ENCODE results near the gene SLC15A4.

The SLC15A4 gene

DNA sequence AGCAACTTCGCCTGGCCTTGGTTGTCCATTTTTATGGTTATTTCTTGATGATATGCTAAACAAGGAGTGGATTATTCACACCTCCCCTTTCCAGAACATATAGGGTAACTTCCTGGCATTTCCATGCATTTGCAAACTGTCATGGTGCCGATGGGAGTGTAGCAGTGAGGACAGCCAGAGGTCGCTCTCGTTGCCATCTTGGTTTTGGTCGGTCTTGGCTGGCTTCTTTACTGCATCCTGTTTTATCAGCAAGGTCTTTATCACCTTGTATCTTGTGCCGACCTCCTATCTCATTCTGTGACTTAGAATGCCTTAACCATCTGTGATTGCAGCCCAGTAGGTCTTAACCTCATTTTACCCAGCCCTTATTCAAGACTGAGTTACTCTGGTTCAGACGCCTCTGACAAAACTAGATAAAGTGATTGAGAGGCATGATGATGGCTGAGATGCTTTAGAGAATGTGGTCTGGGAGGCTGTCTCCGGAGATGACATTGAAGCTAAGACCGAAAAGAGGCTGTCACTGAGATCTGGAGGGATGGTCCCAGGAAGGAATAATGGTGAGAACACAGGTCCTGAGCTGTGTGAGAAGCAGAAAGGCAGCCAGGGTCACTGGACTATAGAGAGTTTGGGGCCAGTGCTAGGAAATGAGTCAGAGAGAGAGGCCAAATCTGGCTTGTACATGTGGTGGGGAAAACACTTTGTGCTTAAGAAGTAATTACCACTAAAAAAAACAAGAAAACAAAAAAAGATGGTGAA lies 32.5 kb upstream of the SLC15A4 start:
- TF ChIP-seq ZC3H10 (CRISPR knock-in tag; IDR thresholded peaks at IDR 0.05) (no peak), ZNF8 (CRISPR knock-in tag; IDR thresholded peaks at IDR 0.05) (no peak), RARB (CRISPR knock-in tag; IDR thresholded peaks at IDR 0.05) (no peak), TCF4 (CRISPR knock-in tag; IDR thresholded peaks at IDR 0.05; ENCODE audit: borderline replicate concordance) (no peak), OSR1 (CRISPR knock-in tag; IDR thresholded peaks at IDR 0.05) (no peak), ZFP30 (CRISPR knock-in tag; IDR thresholded peaks at IDR 0.05) (no peak), GLIS3 (CRISPR knock-in tag; IDR thresholded peaks at IDR 0.05) (no peak), SNAI2 (CRISPR knock-in tag; IDR thresholded peaks at IDR 0.05) (no peak), TOX (CRISPR knock-in tag; IDR thresholded peaks at IDR 0.05; ENCODE audit: borderline replicate concordance) (no peak)
- no peak for ATAC-seq

DNA sequence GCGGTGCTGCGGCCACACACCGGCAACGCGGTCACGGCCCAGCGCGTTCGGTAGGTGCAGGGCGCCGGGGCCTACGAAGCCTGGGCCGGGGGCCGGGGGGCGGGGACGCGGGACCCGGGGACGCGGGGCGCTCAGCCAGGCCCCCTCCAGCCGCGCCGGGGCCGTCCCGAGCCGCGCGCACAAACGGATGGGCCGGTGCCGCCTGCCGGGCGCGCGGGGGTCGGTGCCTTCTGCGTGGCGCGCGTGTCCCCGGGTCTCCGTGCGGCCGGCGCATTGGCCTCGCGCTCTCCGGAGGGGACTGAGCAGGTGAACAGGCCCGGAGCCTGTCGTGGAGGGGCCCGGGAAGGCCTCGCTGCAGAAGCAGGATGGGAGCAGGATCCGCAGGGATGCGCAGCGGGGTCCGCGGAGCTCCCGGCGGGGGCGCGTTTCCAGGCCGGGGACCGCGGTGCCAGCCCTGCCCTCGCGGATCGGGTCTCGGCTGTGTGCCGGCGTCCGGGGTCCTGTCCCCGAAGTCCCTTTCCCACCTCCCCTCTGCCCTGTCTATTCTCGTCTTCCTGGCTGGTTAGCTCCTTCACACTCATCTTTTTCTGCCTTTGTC lies 29.9 kb upstream of the SLC15A4 start:
- no peak for ATAC-seq
- no peak for TF ChIP-seq TCF4 (CRISPR knock-in tag; IDR thresholded peaks at IDR 0.05; ENCODE audit: borderline replicate concordance)
- TF ChIP-seq BACH2 (CRISPR knock-in tag; IDR thresholded peaks at IDR 0.05; ENCODE audit: borderline replicate concordance): no peak
- no peak for TF ChIP-seq ZNF565 (CRISPR knock-in tag; conservative IDR thresholded peaks at IDR 0.05; ENCODE audit: low read depth)
- TF ChIP-seq ZNF8 (CRISPR knock-in tag; IDR thresholded peaks at IDR 0.05): no peak
- TF ChIP-seq SNAI2 (CRISPR knock-in tag; IDR thresholded peaks at IDR 0.05): no peak
- no peak for TF ChIP-seq CSDC2 (CRISPR knock-in tag; IDR thresholded peaks at IDR 0.05)

DNA sequence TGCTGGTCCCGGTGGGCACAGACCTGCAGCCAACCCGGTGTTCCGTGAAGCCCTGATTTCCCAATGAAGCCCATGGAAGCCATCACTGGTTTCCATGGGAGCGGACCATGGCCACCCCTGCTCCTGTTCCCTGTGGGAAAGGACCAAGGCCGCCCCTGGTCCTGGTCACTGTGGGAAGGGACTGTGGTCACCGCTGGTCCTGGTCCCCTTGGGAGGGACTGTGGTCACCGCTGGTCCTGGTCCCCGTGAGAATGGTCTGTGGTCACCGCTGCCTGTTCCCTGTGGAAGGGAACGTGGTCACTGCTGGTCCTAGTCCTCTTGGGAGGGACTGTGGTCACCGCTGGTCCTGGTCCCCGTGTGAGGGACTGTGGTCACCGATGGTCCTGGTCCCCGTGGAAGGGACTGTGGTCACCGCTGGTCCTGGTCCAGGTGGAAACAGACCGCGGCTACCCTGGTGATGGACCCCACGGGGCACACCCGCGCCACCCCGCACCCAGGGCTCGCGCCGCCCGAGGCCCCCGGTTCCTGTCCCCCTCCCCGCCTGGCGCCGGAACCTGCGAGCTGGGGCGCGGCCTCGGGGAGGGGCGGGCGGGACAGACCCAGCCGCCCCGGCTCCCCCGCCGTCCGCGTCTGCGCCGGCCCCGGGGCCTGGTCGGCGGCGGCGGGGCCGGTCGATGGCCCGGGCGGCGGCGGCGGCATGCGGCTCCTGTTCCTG lies 29.3 kb upstream of the SLC15A4 start, which contains the start of gene GLT1D1:
Gene GLT1D1, plus strand, starts transcription at position 594 of the 715 bp plus-strand sequence. Its CDS starts 104 bp downstream, at position 698.
- no peak for TF ChIP-seq GLIS3 (CRISPR knock-in tag; IDR thresholded peaks at IDR 0.05)
- TF ChIP-seq TCF4 (CRISPR knock-in tag; IDR thresholded peaks at IDR 0.05; ENCODE audit: borderline replicate concordance): no peak
- TF ChIP-seq ZC3H10 (CRISPR knock-in tag; IDR thresholded peaks at IDR 0.05): no peak
- TF ChIP-seq, protein P1, sequence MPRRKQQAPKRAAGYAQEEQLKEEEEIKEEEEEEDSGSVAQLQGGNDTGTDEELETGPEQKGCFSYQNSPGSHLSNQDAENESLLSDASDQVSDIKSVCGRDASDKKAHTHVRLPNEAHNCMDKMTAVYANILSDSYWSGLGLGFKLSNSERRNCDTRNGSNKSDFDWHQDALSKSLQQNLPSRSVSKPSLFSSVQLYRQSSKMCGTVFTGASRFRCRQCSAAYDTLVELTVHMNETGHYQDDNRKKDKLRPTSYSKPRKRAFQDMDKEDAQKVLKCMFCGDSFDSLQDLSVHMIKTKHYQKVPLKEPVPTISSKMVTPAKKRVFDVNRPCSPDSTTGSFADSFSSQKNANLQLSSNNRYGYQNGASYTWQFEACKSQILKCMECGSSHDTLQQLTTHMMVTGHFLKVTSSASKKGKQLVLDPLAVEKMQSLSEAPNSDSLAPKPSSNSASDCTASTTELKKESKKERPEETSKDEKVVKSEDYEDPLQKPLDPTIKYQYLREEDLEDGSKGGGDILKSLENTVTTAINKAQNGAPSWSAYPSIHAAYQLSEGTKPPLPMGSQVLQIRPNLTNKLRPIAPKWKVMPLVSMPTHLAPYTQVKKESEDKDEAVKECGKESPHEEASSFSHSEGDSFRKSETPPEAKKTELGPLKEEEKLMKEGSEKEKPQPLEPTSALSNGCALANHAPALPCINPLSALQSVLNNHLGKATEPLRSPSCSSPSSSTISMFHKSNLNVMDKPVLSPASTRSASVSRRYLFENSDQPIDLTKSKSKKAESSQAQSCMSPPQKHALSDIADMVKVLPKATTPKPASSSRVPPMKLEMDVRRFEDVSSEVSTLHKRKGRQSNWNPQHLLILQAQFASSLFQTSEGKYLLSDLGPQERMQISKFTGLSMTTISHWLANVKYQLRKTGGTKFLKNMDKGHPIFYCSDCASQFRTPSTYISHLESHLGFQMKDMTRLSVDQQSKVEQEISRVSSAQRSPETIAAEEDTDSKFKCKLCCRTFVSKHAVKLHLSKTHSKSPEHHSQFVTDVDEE (CRISPR knock-in tag; IDR thresholded peaks at IDR 0.05): no peak
- TF ChIP-seq, protein P2, sequence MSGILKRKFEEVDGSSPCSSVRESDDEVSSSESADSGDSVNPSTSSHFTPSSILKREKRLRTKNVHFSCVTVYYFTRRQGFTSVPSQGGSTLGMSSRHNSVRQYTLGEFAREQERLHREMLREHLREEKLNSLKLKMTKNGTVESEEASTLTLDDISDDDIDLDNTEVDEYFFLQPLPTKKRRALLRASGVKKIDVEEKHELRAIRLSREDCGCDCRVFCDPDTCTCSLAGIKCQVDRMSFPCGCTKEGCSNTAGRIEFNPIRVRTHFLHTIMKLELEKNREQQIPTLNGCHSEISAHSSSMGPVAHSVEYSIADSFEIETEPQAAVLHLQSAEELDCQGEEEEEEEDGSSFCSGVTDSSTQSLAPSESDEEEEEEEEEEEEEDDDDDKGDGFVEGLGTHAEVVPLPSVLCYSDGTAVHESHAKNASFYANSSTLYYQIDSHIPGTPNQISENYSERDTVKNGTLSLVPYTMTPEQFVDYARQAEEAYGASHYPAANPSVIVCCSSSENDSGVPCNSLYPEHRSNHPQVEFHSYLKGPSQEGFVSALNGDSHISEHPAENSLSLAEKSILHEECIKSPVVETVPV (CRISPR knock-in tag; IDR thresholded peaks at IDR 0.05): no peak
- no peak for TF ChIP-seq ZNF8 (CRISPR knock-in tag; IDR thresholded peaks at IDR 0.05)
- TF ChIP-seq OSR1 (CRISPR knock-in tag; IDR thresholded peaks at IDR 0.05): no peak
- no peak for TF ChIP-seq CSDC2 (CRISPR knock-in tag; IDR thresholded peaks at IDR 0.05)
- no peak for TF ChIP-seq ESRRG (CRISPR knock-in tag; IDR thresholded peaks at IDR 0.05)
- TF ChIP-seq, protein P3, sequence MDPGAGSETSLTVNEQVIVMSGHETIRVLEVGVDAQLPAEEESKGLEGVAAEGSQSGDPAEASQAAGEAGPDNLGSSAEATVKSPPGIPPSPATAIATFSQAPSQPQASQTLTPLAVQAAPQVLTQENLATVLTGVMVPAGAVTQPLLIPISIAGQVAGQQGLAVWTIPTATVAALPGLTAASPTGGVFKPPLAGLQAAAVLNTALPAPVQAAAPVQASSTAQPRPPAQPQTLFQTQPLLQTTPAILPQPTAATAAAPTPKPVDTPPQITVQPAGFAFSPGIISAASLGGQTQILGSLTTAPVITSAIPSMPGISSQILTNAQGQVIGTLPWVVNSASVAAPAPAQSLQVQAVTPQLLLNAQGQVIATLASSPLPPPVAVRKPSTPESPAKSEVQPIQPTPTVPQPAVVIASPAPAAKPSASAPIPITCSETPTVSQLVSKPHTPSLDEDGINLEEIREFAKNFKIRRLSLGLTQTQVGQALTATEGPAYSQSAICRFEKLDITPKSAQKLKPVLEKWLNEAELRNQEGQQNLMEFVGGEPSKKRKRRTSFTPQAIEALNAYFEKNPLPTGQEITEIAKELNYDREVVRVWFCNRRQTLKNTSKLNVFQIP (CRISPR knock-in tag; IDR thresholded peaks at IDR 0.05; ENCODE audit: borderline replicate concordance, low read depth): no peak
- no peak for TF ChIP-seq ISL1 (CRISPR knock-in tag; IDR thresholded peaks at IDR 0.05)
- no peak for TF ChIP-seq BACH2 (CRISPR knock-in tag; IDR thresholded peaks at IDR 0.05; ENCODE audit: borderline replicate concordance)
- no peak for TF ChIP-seq ZNF70 (CRISPR knock-in tag; IDR thresholded peaks at IDR 0.05)
- TF ChIP-seq PPARA (CRISPR knock-in tag; IDR thresholded peaks at IDR 0.05; ENCODE audit: borderline replicate concordance): no peak
- TF ChIP-seq RARB (CRISPR knock-in tag; IDR thresholded peaks at IDR 0.05): no peak
- no peak for TF ChIP-seq ZNF565 (CRISPR knock-in tag; conservative IDR thresholded peaks at IDR 0.05; ENCODE audit: low read depth)
- no peak for ATAC-seq

All from SK-N-SH treated with all-trans-retinoic acid at 6 μM for 48 hours (cell line).